HPDE6-E6E7 (cell line): ENCODE results near the gene ULK1.

Experiments
- DNase-seq: peaks from one replicate; pipeline ENCODE4 v3.0.0; 2011; ENCODE audit warnings: missing footprints; ENCODE audit errors: extremely low spot score

Gene ULK1

GRCh38 chr12:131894313-131894860 lies at the start of gene ULK1:
Gene ULK1, plus strand, starts transcription at chr12:131894622. Its CDS starts 380 bp downstream, at chr12:131895002.
- peak; percentile 95 for DNase-seq

- no peak for DNase-seq
Measured at GRCh38 chr12:131844656-131845055, 49.8 kb upstream of the ULK1 start.

- no peak for DNase-seq
Measured at GRCh38 chr12:131845121-131845520, 49.3 kb upstream of the ULK1 start.

- no peak for DNase-seq
Measured at GRCh38 chr12:131847456-131847855, 47.0 kb upstream of the ULK1 start.

- no peak for DNase-seq
Measured at GRCh38 chr12:131848753-131849152, 45.7 kb upstream of the ULK1 start.

GRCh38 chr12:131849700-131850553 lies 44.5 kb upstream of the ULK1 start:
- no peak for DNase-seq

- DNase-seq, result no peak
Measured at GRCh38 chr12:131850856-131851559, 43.4 kb upstream of the ULK1 start.

GRCh38 chr12:131851741-131852550 lies 42.5 kb upstream of the ULK1 start:
- DNase-seq, result no peak

- DNase-seq, result no peak
Measured at GRCh38 chr12:131852551-131853299, 41.7 kb upstream of the ULK1 start.

- no peak for DNase-seq
Measured at GRCh38 chr12:131853832-131854797, 40.3 kb upstream of the ULK1 start.

GRCh38 chr12:131854861-131855476 lies 39.5 kb upstream of the ULK1 start:
- no peak for DNase-seq

GRCh38 chr12:131855521-131856142 lies 38.8 kb upstream of the ULK1 start:
- no peak for DNase-seq

GRCh38 chr12:131856366-131857097 lies 37.9 kb upstream of the ULK1 start:
- no peak for DNase-seq

- no peak for DNase-seq
Measured at GRCh38 chr12:131857908-131858850, 36.2 kb upstream of the ULK1 start.

GRCh38 chr12:131860472-131861260 lies 33.8 kb upstream of the ULK1 start:
- DNase-seq, result peak; percentile 72
